Fibroblast of mammary gland (primary cell): ENCODE measurements around the gene NAA60.

ENCODE experiments used
- DNase-seq: peaks from one replicate; pipeline ENCODE4 v3.0.0-alpha.2; 2010; ENCODE audit warnings: low read depth
- H3K4me3 ChIP-seq: 2 replicates; pipeline ENCODE4 v1.5.1; 2011; ENCODE audit warnings: low read depth, mild to moderate bottlenecking, low read length, moderate library complexity; ENCODE audit not compliant: control insufficient read depth
- CTCF ChIP-seq: conservative IDR thresholded peaks from 2 replicates; pipeline ENCODE4 v1.5.1; 2011; ENCODE audit warnings: low read depth, low read length, inconsistent platforms; ENCODE audit not compliant: control insufficient read depth, insufficient read depth

NAA60 gene

DNA sequence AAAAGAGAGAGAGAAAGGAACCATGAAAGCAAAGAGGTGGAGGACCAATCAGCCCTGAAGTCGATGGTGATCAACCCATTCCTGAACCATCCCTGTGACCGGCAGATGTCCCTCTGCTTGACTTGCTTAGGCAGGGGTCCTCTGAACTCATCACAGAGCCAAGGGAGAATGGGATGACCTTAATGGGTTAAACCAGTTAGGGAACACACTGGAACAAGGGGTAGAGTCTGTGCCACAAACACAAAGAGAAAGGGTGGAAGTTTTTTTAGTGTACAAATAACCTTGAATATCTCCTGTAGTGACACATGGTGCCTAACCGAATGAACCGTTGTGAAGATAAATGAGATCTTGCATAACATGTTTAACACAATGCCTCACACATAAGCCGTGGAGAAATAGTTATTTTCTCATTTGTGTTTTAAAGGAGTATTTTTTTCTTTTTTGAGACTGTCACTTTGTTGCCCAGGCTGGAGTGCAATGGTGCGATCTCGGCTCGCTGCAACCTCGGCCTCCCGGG lies 11.2 kb downstream of the NAA60 start:
- no peak for TF ChIP-seq CTCF
- DNase-seq = no peak
- no peak overlapping the region for H3K4me3 ChIP-seq

DNA sequence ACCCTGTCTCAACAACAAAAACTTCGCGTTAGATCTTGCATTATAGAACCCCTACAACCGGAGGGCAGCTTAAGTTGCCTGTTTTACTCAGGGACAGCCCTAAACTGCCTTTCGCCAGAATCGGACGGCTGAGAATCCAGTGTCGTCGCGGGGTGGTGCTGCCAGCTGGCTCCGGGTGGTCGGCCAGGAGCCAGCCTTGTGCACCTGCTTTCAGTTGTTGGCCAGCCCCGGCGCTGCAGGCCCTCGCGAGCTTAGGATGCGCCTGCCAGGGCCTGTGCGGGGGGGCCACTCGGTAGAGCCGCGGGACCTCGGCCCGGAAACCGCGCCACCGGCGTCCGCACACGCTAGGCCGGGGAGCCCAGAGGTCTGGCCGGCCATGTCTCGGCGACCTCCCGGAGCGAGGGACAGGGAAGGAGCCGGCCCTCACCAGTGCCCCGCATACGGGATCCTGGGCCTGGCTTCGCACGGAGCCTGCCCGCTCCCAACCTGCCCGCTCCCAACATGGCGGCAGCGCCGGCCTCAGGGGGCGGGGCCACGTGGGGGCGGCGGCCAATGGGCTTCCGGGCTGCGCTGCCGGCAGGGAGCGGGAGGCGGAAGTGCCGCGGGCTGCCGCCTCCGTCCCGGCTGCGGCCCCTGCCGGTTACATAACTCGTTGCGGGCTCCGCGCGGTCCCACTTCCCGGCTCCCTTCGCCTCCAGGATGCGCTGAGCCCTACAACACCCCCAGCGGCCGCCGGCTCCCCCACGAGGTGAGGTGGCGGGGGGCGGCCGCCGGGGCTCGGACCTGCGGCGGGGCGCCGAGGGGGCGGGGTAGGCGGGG lies 14.2 kb downstream of the NAA60 start:
- peak overlapping the region; percentile 83 for H3K4me3 ChIP-seq
- TF ChIP-seq CTCF = no peak
- DNase-seq = peak; percentile 77

DNA sequence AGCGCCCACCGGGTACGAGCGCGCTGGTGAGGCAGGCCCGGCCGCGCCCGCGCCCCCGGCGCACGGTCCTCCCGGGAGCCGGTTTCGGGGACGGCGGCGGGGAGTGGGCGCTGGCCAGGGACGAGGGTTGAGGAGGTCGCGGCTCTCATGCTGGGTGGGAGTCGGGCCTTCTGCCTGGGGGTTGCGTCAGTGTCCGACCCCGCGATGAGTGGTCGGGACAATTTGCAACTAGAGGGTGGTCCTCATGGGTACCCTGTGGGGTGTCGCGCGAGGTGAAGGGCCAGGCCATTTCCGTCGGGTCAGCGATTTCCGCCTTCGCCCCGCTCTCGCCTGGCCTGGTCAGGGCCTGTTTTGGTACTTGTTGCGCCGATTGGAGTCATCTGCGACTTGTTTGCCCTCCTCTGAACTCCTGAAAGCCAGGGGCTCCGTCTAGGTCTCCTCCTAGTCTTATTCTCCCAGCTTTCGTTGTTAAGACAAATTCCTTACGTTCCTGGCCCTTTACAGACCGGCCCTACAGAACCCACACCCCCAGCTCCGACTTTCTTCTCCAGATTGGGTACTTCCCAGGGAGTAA lies 14.9 kb downstream of the NAA60 start:
- H3K4me3 ChIP-seq = peak overlapping the region; percentile 83
- DNase-seq = no peak
- TF ChIP-seq CTCF = no peak

- peak; percentile 34 for DNase-seq
- H3K4me3 ChIP-seq = peak overlapping the region; percentile 83
- no peak for TF ChIP-seq CTCF
These were observed 15.4 kb downstream of the NAA60 start for GRCh38 chr16:3458852-3459361.

DNA sequence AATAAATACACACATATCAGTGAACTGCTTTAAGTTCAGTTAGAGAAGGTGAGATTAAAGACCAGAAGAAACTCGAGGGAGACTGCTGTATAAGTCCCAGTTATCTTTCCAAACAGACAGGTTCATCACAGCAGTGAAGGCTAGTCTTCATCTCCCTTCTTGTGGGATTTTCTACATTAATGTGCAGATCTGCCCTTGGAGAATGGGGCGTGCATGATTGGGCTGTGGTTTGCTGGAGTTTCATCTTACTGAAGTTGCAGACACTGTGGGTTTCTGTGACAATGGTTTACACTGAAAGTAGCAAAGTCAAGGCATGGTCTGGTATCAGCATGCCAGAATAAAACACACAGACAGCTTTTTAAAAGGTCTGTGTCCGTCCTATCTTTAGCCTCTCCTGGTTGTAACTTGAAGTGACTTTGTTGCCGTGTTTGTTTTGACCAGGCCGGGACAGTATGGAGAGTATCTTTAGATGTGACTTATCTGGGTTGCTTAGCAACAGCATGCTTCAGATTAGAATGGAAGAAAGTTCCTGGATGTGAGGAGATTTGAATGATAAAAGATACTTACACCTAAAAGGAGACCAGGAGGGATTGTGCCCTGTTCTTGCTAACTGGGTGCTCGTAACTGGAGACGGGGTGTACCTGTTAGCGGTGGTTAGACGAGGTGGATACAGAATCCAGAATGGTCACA lies 16.1 kb downstream of the NAA60 start:
- TF ChIP-seq CTCF = no peak
- DNase-seq = no peak
- peak overlapping the region; percentile 5 for H3K4me3 ChIP-seq

DNA sequence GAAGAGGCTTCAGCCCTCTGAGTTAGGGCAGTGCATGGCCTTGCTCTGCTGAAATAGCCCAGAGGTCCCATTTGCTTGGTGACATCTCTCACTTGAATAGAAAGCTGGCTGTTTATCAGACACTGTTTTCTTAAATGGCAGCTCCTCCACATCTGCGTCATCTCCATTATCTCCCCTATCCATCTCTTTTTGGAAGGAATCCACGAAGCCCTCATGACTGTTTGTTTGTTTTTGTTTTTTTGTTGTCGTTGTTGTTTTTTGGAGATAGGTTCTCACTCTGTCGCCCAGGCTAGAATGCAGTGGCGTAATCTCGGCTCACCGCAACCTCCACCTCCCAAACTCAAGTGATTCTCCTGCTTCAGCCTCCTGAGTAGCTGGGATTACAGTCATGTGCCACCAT lies 16.6 kb downstream of the NAA60 start:
- no peak for TF ChIP-seq CTCF
- no peak overlapping the region for H3K4me3 ChIP-seq
- no peak for DNase-seq
